GM11168 (cell line): Measurements from ENCODE around the gene RNF149.

Source experiments
- in situ Hi-C: fragments of 300-500 bp; cut with MboI; formaldehyde crosslinking; loops from one replicate; pipeline ENCODE4 v1.12.0; 2022; ENCODE audit warnings: low sequenced_read_pairs; ENCODE audit not compliant: unreplicated experiment

Gene RNF149

GRCh38 chr2:101300164-101300563, 8.3 kb downstream of the RNF149 start:
- in situ Hi-C loops: no loop called here

DNA sequence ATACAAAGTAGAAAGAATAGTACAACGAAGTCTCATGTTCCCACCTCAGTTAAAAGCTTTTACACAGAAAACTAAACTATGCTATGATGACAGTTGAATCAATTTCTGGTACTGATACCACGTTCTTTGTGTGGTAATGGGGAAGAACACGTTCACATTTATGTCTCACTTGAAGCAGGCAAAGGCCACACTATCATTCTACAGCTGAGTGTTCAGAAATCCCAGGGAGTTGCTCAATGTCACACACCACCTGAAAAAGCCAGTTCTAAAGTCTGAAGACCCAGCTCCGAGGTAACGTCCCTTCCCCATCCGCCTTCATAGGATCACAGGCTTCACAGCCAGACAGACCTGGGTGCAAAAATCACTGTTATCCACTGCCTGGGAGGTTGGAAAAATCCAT, 8.9 kb downstream of the RNF149 start:
- in situ Hi-C loops: loop anchor here (10.0 kb wide), 1 partner anchor 1795 kb away; no protein-coding TSS in a partner anchor

DNA sequence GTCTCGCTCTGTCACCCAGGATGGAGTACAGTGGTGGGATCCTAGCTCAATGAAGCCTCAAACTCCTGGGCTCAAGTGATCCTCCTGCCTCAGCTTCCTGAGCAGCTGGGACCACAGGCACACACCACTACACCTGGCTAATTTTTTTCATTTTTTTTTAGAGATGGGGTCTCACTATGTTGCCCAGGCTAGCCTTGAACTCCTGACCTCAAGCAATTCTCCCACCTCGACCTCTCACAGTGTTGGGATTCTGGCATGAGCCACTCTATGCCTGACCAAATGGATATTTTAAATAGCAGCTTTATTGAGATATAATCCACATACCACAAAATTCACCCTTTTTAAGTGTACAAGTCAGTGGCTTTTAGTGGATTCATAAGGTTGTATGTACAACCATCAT, 11.1 kb downstream of the RNF149 start:
- in situ Hi-C loops: loop anchor here (10.0 kb wide), 1 partner anchor 1793 kb away; no protein-coding TSS in a partner anchor

GRCh38 chr2:101296371-101296770, 12.1 kb downstream of the RNF149 start:
- in situ Hi-C loops: loop anchor here (10.0 kb wide), 1 partner anchor 1792 kb away; no protein-coding TSS in a partner anchor

- in situ Hi-C loops: loop anchor here (10.0 kb wide), 1 partner anchor 1791 kb away; no protein-coding TSS in a partner anchor
These were observed 12.6 kb downstream of the RNF149 start for GRCh38 chr2:101295895-101296294.

DNA sequence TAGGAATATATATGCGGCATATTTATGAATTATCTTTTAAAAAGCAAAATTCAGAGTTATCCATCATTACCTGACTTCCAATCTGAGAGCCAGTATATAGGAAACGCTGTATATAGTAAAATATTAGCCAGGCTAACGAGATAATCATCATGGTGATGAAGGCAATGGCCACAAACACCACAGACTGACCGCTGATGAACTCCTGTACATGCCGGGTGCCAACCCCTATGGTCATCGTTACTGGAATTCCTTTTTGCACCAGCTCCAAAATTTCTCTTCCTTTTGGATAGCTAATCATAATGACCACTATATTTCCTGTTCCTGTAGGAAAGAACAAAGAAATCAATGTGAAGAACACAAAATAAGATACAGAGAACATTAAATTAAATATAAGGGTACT, 13.6 kb downstream of the RNF149 start:
- in situ Hi-C loops: loop anchor here (10.0 kb wide), 1 partner anchor 1790 kb away; no protein-coding TSS in a partner anchor

DNA sequence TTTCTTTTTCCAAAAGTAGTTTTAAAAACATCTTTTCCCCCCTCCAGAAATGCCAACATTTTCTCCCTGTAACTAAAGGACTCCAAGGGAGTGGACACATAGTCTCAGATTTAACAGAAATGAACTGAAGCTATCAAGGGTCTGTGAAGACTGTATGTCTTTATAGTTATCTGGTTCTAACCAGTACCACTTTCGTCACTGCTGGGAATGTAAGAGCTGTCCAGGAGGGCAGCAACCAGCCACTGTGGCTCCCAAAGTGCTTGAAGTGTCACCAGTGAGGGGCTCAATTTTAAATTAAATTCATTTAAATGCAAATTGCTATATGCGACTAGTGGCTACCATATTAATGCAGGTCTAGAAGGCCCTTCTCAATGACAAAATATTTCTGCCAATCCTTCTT, 15.0 kb downstream of the RNF149 start:
- in situ Hi-C loops: loop anchor here (10.0 kb wide), 1 partner anchor 1789 kb away; no protein-coding TSS in a partner anchor

GRCh38 chr2:101291973-101292372, 16.5 kb downstream of the RNF149 start:
- in situ Hi-C loops: loop anchor here (10.0 kb wide), 1 partner anchor 1787 kb away; no protein-coding TSS in a partner anchor

- in situ Hi-C loops: loop anchor here (10.0 kb wide), 1 partner anchor 1786 kb away; no protein-coding TSS in a partner anchor
These were observed 17.8 kb downstream of the RNF149 start for GRCh38 chr2:101290711-101291110.

GRCh38 chr2:101287303-101287702, 21.2 kb downstream of the RNF149 start:
- in situ Hi-C loops: no loop called here

DNA sequence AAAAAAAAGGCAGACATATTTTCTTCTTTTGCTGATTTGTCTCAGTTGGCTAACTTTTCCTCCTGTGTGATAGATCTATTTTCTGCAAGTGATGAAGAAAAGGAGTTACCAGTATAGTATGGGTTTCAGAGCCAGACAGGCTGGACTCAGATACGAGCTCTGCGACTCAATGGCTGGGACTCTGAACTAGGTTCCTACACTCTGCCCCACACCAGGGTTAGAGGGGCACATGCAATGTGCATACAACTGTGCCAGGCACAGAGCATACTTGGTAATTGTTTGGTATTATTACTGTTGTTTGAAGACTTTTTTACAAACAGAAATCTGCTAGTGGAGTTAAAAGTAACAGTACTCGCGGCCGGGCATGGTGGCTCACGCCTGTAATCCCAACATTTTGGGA, 21.8 kb downstream of the RNF149 start:
- in situ Hi-C loops: no loop called here

DNA sequence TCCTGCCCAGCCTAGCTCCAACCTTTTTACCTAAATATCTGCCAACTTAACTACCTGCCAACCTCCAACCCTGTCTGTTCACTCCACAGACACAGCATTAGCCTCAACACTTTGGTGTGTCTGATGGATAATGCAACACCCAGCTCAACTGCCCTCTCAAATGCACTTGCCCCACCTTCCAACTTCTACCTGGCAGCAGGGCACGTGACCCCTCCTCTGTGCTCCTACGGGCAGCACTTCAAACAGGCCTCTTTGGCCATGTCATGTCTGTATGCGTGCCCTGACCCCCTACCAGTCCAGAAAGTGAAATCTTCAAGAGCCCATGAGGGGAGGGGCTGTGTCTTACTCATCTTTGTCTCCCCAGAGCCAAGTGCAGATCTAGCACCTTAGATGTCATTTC, 25.5 kb downstream of the RNF149 start:
- in situ Hi-C loops: no loop called here

- in situ Hi-C loops: no loop called here
These were observed 27.0 kb downstream of the RNF149 start for GRCh38 chr2:101281482-101281881.

DNA sequence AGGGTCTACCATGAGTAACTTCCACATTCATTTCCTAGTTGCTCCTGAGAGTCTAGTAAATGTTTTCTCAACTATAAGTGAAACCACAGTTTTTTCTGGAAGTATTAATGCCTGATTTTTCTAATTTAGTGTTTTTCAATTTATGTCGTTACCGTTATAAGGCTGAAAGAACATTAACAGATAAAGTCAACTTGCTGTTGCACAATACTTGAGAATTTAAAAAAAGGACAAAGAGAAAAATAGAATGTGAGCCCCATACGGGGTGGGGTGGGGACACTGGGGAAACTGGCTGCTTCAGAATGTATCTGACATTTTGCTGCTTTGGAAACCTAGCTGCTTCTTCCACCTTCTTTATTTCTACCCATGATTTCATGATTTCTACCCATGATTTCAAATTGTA, 29.6 kb downstream of the RNF149 start:
- in situ Hi-C loops: no loop called here

DNA sequence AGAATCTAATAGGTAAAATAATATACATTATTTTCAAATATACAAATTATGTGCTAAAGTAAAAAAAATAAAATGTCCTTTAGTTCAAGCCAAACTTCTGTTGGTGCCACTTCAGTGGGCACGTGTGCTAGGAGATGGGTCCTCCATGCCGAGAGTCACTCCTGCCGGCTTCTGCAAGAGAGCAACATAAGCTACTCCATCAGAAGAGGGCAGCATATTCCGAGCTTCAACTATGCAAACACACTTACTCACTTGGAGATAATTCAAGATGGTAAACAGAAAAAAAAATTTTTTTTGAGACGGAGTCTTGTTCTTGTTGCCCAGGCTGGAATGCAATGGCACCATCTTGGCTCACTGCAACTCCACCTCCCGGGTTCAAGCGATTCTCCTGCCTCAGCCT, 31.4 kb downstream of the RNF149 start:
- in situ Hi-C loops: no loop called here

GRCh38 chr2:101274142-101274541, 34.4 kb downstream of the RNF149 start:
- in situ Hi-C loops: no loop called here

GRCh38 chr2:101273056-101273455, 35.4 kb downstream of the RNF149 start:
- in situ Hi-C loops: no loop called here

- in situ Hi-C loops: no loop called here
These were observed 36.3 kb downstream of the RNF149 start for GRCh38 chr2:101272045-101272784.

GRCh38 chr2:101270700-101271259, 37.7 kb downstream of the RNF149 start:
- in situ Hi-C loops: no loop called here

GRCh38 chr2:101267671-101268656, 40.5 kb downstream of the RNF149 start:
- in situ Hi-C loops: no loop called here
